Caco-2 (cell line): Measurements from ENCODE around the gene FAM171A2. TPM values are rescaled to one million over a fixed set of nuclear protein-coding genes. Genes with fewer than 3 reads are reported as not detected.

Source experiments
- total RNA-seq: library from RNA; stranded (reverse); gene quantifications from 2 replicates; pipeline ENCODE4 v1.2.3, GENCODE V29; 2022

FAM171A2 gene
- total RNA-seq, 1 experiment from 2014 or later = 3.6 TPM

Other genes starting within 250 kb of the FAM171A2 start
- 25.9 and 27.0 TPM in 2 replicates for gene HDAC5, start 240.2 kb downstream of the FAM171A2 start, total RNA-seq
- gene HROB, start 221.9 kb downstream of the FAM171A2 start, total RNA-seq = 15.2 and 17.0 TPM in 2 replicates
- 0.26 TPM in 1 of 2 replicates, not detected in the other for gene ASB16, start 193.1 kb downstream of the FAM171A2 start, total RNA-seq
- 28.4 and 30.3 TPM in 2 replicates for gene TMUB2, start 176.9 kb downstream of the FAM171A2 start, total RNA-seq
- gene ATXN7L3, start 164.0 kb downstream of the FAM171A2 start, total RNA-seq = 91.2 and 92.0 TPM in 2 replicates
- gene UBTF, start 144.2 kb downstream of the FAM171A2 start, total RNA-seq = 66.0 and 74.3 TPM in 2 replicates
- not detected in 2 replicates for gene SLC4A1, start 95.7 kb downstream of the FAM171A2 start, total RNA-seq
- gene RUNDC3A, start 55.3 kb downstream of the FAM171A2 start, total RNA-seq = 0.34 and 0.53 TPM in 2 replicates
- gene SLC25A39, start 39.0 kb downstream of the FAM171A2 start, total RNA-seq = 155 and 172 TPM in 2 replicates
- 167 and 176 TPM in 2 replicates for gene GRN, start 18.6 kb downstream of the FAM171A2 start, total RNA-seq
- 5.9 and 6.9 TPM in 2 replicates for gene ITGA2B, start 25.8 kb upstream of the FAM171A2 start, total RNA-seq
- 53.4 and 55.5 TPM in 2 replicates for gene GPATCH8, start 139.6 kb upstream of the FAM171A2 start, total RNA-seq
- gene FZD2, start 193.6 kb upstream of the FAM171A2 start, total RNA-seq = 36.4 and 39.5 TPM in 2 replicates